ENCODE measurements around the gene SLC2A5. TPM values are rescaled to one million over a fixed set of nuclear protein-coding genes. Genes with fewer than 3 reads are reported as not detected.

SLC2A5 gene
- total RNA-seq, 4 donors from 2014 or later: 0.16 to 2.7 (median 0.39) TPM

DNA sequence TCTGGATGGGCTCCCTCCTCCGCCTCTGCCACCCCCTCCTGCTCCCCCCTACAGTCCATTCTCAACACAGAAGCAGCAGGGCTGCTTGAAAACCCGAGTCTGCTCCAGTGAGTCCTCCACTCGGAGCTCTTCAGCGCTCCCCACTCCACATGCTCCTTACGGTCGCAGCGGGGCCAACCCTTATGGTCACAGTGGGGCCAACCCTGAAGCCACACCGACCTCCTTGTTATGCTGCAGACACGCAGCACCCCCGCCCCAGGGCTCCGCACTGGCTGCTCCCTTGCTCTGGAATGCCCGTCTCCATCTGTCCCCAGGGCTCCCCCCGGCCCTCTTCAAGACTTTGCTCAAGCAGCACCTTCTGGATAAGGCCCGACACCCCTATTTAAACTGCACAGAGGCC, 36.9 kb upstream of the SLC2A5 start:
- H3K4me3 ChIP-seq: no peak overlapping the region
- H3K36me3 ChIP-seq: peaks cover 0 to 74% of the 10 kb centered on the region in 2 donors
- no peaks in the 10 kb centered on the region for H3K9me3 ChIP-seq
- no peak for ATAC-seq
- no peaks in the 10 kb centered on the region for H3K27me3 ChIP-seq
- H3K4me1 ChIP-seq: peaks cover 0 to 22% (median 0%) of the 10 kb centered on the region in 3 donors
- H3K27ac ChIP-seq: no peak overlapping the region
- 93 to 100% methylated on average over 1 to 3 of the region's 14 CpGs for WGBS, 2 donors (ENCODE audit: low coverage in 1 of 2)
- TF ChIP-seq, protein P1, sequence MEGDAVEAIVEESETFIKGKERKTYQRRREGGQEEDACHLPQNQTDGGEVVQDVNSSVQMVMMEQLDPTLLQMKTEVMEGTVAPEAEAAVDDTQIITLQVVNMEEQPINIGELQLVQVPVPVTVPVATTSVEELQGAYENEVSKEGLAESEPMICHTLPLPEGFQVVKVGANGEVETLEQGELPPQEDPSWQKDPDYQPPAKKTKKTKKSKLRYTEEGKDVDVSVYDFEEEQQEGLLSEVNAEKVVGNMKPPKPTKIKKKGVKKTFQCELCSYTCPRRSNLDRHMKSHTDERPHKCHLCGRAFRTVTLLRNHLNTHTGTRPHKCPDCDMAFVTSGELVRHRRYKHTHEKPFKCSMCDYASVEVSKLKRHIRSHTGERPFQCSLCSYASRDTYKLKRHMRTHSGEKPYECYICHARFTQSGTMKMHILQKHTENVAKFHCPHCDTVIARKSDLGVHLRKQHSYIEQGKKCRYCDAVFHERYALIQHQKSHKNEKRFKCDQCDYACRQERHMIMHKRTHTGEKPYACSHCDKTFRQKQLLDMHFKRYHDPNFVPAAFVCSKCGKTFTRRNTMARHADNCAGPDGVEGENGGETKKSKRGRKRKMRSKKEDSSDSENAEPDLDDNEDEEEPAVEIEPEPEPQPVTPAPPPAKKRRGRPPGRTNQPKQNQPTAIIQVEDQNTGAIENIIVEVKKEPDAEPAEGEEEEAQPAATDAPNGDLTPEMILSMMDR (IDR thresholded peaks at IDR 0.05): no peak
- TF ChIP-seq POLR2AphosphoS5 (IDR thresholded peaks at IDR 0.05) (no peak), POLR2A (IDR thresholded peaks at IDR 0.05) (no peak), EP300 (IDR thresholded peaks at IDR 0.05) (no peak)

DNA sequence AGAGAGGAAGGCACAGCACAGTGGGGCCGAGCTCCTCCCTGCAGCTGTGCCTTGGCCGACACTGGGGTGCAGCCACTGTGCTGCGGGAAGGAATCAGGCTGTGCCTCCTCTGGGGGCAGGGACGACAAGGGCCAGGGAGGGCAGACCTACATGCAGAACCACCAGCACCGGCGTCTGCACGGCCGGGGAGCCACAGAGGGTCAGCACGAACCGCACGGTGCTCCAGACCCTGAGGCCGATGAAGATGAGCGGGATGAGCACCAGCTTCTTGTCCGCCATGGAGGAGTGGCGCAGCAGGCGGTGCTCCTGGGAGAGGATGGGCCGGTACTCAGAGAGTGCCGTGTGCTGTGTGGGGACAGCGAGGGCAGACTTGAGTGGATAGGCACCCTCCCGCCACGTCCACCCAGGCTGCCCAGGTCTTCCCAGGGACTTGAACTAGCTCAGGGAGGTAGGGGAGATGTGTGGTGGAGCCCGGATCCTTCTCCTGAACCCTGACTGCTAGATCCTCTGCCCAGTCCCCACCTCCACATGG, 36.0 kb upstream of the SLC2A5 start:
- WGBS, 2 donors (ENCODE audit: low coverage in 1 of 2): 0 to 80% methylated on average over 1 to 4 of the region's 22 CpGs
- peaks cover 0 to 70% of the 10 kb centered on the region in 2 donors for H3K36me3 ChIP-seq
- H3K27ac ChIP-seq: no peak overlapping the region
- no peak for TF ChIP-seq EP300 (IDR thresholded peaks at IDR 0.05)
- no peak for TF ChIP-seq POLR2AphosphoS5 (IDR thresholded peaks at IDR 0.05)
- no peak for TF ChIP-seq POLR2A (IDR thresholded peaks at IDR 0.05)
- TF ChIP-seq, protein P1 (IDR thresholded peaks at IDR 0.05): no peak
- no peaks in the 10 kb centered on the region for H3K27me3 ChIP-seq
- H3K9me3 ChIP-seq: no peaks in the 10 kb centered on the region
- H3K4me1 ChIP-seq: peaks cover 0 to 14% (median 0%) of the 10 kb centered on the region in 3 donors
- H3K4me3 ChIP-seq: no peak overlapping the region
- no peak for ATAC-seq

DNA sequence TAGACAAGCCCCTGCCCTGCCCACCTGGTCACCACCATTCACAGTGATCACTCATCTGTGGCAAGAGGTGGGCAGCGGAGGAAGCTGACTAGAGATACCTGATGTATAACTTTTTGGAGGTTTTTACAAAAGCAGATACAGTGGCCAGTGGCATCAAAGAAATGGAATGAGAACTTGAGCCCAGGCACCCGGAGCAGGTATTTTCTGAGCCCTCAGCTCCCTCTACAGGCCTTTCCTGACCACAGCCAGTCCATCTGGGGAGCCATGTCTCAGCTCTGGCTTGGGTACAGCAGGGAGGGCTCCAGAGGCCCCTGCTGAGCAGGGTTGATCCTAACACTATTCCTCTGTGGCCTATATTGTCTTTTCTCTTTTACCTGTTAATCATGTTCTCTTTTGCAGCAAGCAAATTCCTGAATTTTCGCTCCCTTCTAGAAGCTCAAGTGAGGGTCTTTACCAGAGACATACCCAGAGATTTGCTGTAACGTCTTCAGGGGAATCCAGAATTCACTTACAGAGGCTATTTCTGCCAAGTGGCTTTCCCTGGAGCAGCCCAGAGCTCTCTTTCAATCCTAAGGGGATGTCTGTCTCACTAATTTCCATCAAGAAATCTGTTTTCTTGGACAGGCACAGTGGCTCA, 32.2 kb upstream of the SLC2A5 start:
- H3K4me3 ChIP-seq: no peak overlapping the region
- H3K4me1 ChIP-seq: peaks cover 0 to under 1% (median 0%) of the 10 kb centered on the region in 3 donors
- H3K27ac ChIP-seq: no peak overlapping the region
- WGBS, 2 donors (ENCODE audit: low coverage in 1 of 2): 30 to 50% methylated on average over 3 of the region's 4 CpGs
- no peaks in the 10 kb centered on the region for H3K9me3 ChIP-seq
- TF ChIP-seq, protein P1 (IDR thresholded peaks at IDR 0.05): peak in 3 of 4 experiments; percentile 58 to 72 (median 62)
- TF ChIP-seq EP300 (IDR thresholded peaks at IDR 0.05): no peak
- ATAC-seq: peak; percentile 60
- peaks cover 0 to 41% of the 10 kb centered on the region in 2 donors for H3K36me3 ChIP-seq
- H3K27me3 ChIP-seq: no peaks in the 10 kb centered on the region

DNA sequence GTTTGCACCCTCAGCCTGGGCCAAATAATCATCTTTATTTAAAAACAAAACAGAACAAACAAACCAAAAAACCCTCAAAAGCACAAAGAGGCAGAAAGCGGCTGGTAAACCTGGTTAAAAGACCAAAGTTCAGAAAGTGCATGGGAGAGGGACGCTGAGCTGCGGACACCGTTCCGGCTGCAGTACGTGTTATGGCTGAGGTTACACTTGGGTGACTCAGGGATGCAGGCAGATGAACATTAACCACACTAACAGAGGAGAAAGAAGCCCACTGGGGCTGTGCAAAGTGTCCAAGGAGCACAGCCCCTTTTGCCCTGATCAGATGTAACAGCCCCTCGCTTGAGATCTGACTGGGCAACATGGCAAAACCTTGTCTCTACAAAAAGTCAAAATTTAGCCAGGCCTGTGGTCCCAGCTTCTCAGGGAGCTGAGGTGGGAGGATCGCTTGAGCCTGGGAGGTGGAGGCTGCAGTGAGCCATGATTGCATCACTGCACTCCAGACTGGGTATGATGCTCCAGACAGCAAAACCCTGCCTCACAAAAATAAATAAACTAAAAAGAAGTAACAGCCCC, 31.1 kb upstream of the SLC2A5 start:
- H3K9me3 ChIP-seq: peaks cover 0 to 9% (median 0%) of the 10 kb centered on the region in 3 donors
- no peaks in the 10 kb centered on the region for H3K4me1 ChIP-seq
- H3K4me3 ChIP-seq: no peak overlapping the region
- ATAC-seq: no peak
- no peak overlapping the region for H3K27ac ChIP-seq
- no peaks in the 10 kb centered on the region for H3K27me3 ChIP-seq
- peaks cover 0 to 37% of the 10 kb centered on the region in 2 donors for H3K36me3 ChIP-seq
- WGBS, 2 donors (ENCODE audit: low coverage in 1 of 2): 87 to 94% methylated on average over 7 to 8 of the region's 8 CpGs
- TF ChIP-seq, protein P1 (IDR thresholded peaks at IDR 0.05): no peak
- no peak for TF ChIP-seq EP300 (IDR thresholded peaks at IDR 0.05)
- TF ChIP-seq POLR2A (IDR thresholded peaks at IDR 0.05): no peak

DNA sequence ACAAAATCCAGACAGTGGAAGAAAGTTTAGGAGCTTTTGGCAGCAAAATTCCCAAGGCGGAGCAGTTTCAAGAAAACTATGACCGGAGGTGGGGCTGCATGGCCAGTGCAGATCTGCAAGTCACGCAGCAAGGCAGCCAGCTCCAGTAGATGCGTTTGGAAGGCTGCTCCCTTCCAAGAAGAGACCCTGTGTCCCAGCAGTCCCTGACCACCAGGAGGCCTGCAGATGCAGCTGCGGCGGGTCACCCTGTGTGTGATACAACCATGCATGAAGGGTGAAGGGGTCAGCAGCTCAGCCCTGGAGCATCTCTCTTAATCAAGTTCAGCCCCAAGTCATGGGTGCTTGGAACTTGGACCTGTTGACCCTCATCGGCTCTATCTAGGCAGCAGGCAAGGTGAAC, 30.1 kb upstream of the SLC2A5 start:
- WGBS, 2 donors (ENCODE audit: low coverage in 1 of 2): 86% methylated on average over 2 of the region's 7 CpGs; no CpG with 5 or more reads in 1 of the 2 donors

More for the DNA sequence above, 30.1 kb upstream of the SLC2A5 start:
- no peak overlapping the region for H3K4me3 ChIP-seq
- TF ChIP-seq POLR2AphosphoS5 (IDR thresholded peaks at IDR 0.05): no peak
- TF ChIP-seq, protein P1 (IDR thresholded peaks at IDR 0.05): no peak
- TF ChIP-seq EP300 (IDR thresholded peaks at IDR 0.05): no peak
- TF ChIP-seq POLR2A (IDR thresholded peaks at IDR 0.05): no peak
- no peak for ATAC-seq
- H3K9me3 ChIP-seq: peaks cover 0 to 12% (median 0%) of the 10 kb centered on the region in 3 donors
- H3K4me1 ChIP-seq: no peaks in the 10 kb centered on the region
- peaks cover 0 to 28% of the 10 kb centered on the region in 2 donors for H3K36me3 ChIP-seq
- H3K27ac ChIP-seq: no peak overlapping the region
- no peaks in the 10 kb centered on the region for H3K27me3 ChIP-seq

Data from gastroesophageal sphincter (tissue), 4 donors.